GM12878 (cell line): ENCODE measurements around the gene TRERF1. TPM values are rescaled to one million over a fixed set of nuclear protein-coding genes. Genes with fewer than 3 reads are reported as not detected.
A peak's percentile ranks its signal among the peaks of the same experiment; 100 is the strongest.

Experiments used
- BCLAF1 ChIP-seq: fragments of 450-650 bp; IDR thresholded peaks from 2 replicates; pipeline ENCODE4 v1.6.1; 2017; ENCODE audit warnings: antibody characterized with exemption, mild to moderate bottlenecking, moderate library complexity
- EP300 ChIP-seq, 2 experiments: fragments of 150-350 bp in 1 of 2; IDR thresholded peaks; 2 replicates each; pipeline ENCODE4 v1.6.1; 2011 to 2012; ENCODE audit warnings: low read depth in 2 of 2, low read length in 2 of 2, borderline replicate concordance in 1 of 2, improper control_type of control experiment in 1 of 2, inconsistent platforms in 1 of 2; ENCODE audit not compliant: control insufficient read depth in 1 of 2
- GATAD2B ChIP-seq: fragments of 450-650 bp; conservative IDR thresholded peaks from 2 replicates; pipeline ENCODE4 v1.6.1; 2017; ENCODE audit warnings: low read depth, mild to moderate bottlenecking, moderate library complexity
- IRF5 ChIP-seq: fragments of 450-650 bp; IDR thresholded peaks from 2 replicates; pipeline ENCODE4 v1.6.1; 2017; ENCODE audit warnings: borderline replicate concordance
- JUNB ChIP-seq: IDR thresholded peaks from 2 replicates; pipeline ENCODE4 v1.6.1; 2016; ENCODE audit warnings: antibody characterized with exemption, mild to moderate bottlenecking
- KDM1A ChIP-seq: fragments of 200-600 bp; sonication (generic); IDR thresholded peaks from 2 replicates; pipeline ENCODE4 v1.6.1; 2016; ENCODE audit warnings: borderline replicate concordance
- MYC ChIP-seq: IDR thresholded peaks from 2 replicates; pipeline ENCODE4 v1.6.1; 2011; ENCODE audit warnings: mild to moderate bottlenecking, low read length, moderate library complexity, inconsistent platforms; ENCODE audit not compliant: insufficient read depth, insufficient replicate concordance, insufficient read length, severe bottlenecking
- NFXL1 ChIP-seq: fragments of 450-650 bp; IDR thresholded peaks from 2 replicates; pipeline ENCODE4 v1.6.1; 2017; ENCODE audit warnings: antibody characterized with exemption, mild to moderate bottlenecking, borderline replicate concordance
- POLR2AphosphoS2 ChIP-seq: IDR thresholded peaks from 2 replicates; pipeline ENCODE4 v1.6.1; 2011; ENCODE audit warnings: low read depth, mild to moderate bottlenecking, low read length, improper control_type of control experiment, moderate library complexity
- RELA ChIP-seq: fragments of 450-650 bp; IDR thresholded peaks from 2 replicates; pipeline ENCODE4 v1.8.0; 2014; ENCODE audit warnings: borderline replicate concordance; ENCODE audit not compliant: partially characterized antibody
- RELB ChIP-seq: fragments of 450-650 bp; IDR thresholded peaks from 2 replicates; pipeline ENCODE4 v1.6.1; 2017; ENCODE audit warnings: low read depth, mild to moderate bottlenecking, moderate library complexity
- SIX5 ChIP-seq: IDR thresholded peaks from 2 replicates; pipeline ENCODE4 v1.6.1; 2011; ENCODE audit warnings: mild to moderate bottlenecking, low read depth, low read length, moderate library complexity; ENCODE audit not compliant: severe bottlenecking
- ZBTB40 ChIP-seq: fragments of 450-650 bp; IDR thresholded peaks from 2 replicates; pipeline ENCODE4 v1.6.1; 2016; ENCODE audit warnings: mild to moderate bottlenecking, moderate library complexity, borderline replicate concordance
- ZNF687 ChIP-seq: fragments of 450-650 bp; IDR thresholded peaks from 2 replicates; pipeline ENCODE4 v1.6.1; 2017; ENCODE audit warnings: mild to moderate bottlenecking, moderate library complexity
- ZZZ3 ChIP-seq: IDR thresholded peaks from 2 replicates; pipeline ENCODE4 v1.6.1; 2011; ENCODE audit warnings: low read depth; ENCODE audit not compliant: control insufficient read depth, insufficient read length
- polyA plus RNA-seq, 11 experiments: library from polyadenylated mRNA; depleted of rRNA in 4 of 11; unstranded in 6 of 11; stranded (reverse) in 5 of 11; fragments of >200 nt; fragmentation: Nextera tagmentation in 4 of 11; fragmentation: Illumina TruSeq in 1 of 11; extraction: Ambion mirVana in 4 of 11; extraction: Trizol in 1 of 11; gene quantifications; 1 replicate in 1 of 11; 2 replicates in 10 of 11; pipeline versions ENCODE4 v1.2.1 to v1.2.3, GENCODE V29; 2011 to 2016; ENCODE audit warnings: inconsistent platforms in 2 of 11, missing spikeins in 2 of 11, low read depth in 1 of 11
- total RNA-seq, 4 experiments: library from RNA; depleted of rRNA in 3 of 4; stranded (reverse); fragments of >200 nt in 3 of 4; fragmentation: Illumina TruSeq in 1 of 4; extraction: Trizol in 1 of 4; gene quantifications; 2 replicates each; pipeline versions ENCODE4 v1.2.1 to v1.2.3, GENCODE V29; 2013 to 2021

The TRERF1 gene
- total and polyA plus RNA-seq, 10 of the 15 experiments (the other 5 are each of a cell fraction or from before 2014, with no cell fraction given), result 2.2 to 19.4 (median 7.2) TPM

- TF ChIP-seq IRF5 (no peak), RELB (peak; percentile 44; the same call in 1 of the 2 replicates), SIX5 (no peak), NFXL1 (no peak), BCLAF1 (peak; percentile 73), MYC (no peak), RELA (no peak), ZBTB40 (no peak), POLR2AphosphoS2 (no peak), EP300 (IDR thresholded peaks at IDR 0.05; ENCODE audit: borderline replicate concordance in 1 of 2, control insufficient read depth in 1 of 2, low read depth in 2 of 2, low read length in 2 of 2) (peak; percentile 59 to 90; a peak in 3 of 4 replicates), GATAD2B (no peak), KDM1A (no peak), JUNB (no peak), ZZZ3 (no peak), ZNF687 (peak; percentile 90)
Measured at GRCh38 chr6:42269553-42269952, 182.2 kb downstream of the TRERF1 start (continued).
